GM21576 (cell line): ENCODE data around the gene CCDC148.
"Not testable (repeated sequence)": the region's sequence is repeated elsewhere in the genome, so short reads cannot be mapped to it uniquely, and the experiment has no call there.

Source experiments
- ATAC-seq: cut with Tn5 transposase; IDR thresholded peaks from one replicate; pipeline ENCODE4 v1.9.1; 2021; ENCODE audit warnings: mild to moderate bottlenecking, moderate library complexity; ENCODE audit not compliant: unreplicated experiment

The CCDC148 gene

DNA sequence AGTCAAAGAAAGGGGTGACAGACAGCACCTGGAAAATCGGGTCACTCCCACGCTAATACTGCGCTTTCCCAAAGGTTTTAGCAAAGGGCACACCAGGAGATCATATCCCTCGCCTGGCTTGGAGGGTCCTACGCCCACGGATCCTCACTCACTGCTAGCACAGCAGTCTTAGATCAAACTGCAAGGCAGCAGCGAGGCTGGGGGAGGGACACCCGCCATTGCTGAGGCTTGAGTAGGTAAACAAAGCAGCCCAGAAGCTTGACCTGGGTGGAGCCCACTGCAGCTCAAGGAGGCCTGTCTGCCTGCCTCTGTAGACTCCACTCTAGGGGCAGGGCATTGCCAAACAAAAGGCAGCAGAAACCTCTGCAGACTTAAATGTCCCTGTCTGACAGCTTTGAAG is 233.5 kb downstream of the CCDC148 start:
- not testable (repeated sequence) for ATAC-seq

GRCh38 chr2:158221063-158222020 is 235.2 kb downstream of the CCDC148 start:
- no peak for ATAC-seq

DNA sequence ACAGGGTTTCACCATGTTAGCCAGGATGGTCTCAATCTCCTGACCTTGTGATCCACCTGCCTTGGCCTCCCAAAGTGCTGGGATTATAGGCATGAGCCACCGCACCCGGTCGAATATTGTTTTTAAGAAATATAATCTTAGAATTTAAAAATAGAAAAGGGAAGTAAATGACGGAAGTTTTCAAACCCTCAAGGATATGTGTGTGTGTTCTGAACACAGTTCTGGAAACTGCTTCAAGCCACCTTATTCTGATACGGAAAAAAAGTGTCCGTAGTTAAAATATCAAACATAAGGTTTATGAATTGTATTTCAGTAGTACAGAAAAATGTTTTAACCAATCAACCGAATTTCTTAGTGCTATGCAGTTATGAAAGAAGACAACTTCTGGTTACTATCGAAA is 239.0 kb downstream of the CCDC148 start:
- no peak for ATAC-seq

GRCh38 chr2:158214431-158214830 is 242.1 kb downstream of the CCDC148 start:
- peak; percentile 96 for ATAC-seq

DNA sequence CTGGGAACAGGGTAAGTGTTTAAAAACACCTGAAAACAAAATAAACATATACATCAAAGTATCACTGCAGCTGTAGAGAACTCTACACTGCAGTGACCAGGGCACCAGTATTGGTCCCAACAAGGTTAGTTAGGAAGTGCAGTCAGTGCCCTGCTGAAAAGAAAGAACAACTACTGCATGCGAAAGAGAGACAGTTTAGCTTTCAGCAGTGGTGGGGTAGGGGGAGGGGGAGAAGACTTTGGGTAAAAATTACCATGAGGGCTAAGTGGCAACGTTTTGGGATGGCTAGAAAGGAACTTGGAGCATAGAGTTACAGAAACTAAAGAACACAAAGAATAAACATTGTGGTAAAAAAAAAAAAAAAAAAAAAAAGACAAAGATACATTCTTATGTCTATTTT is 242.8 kb downstream of the CCDC148 start:
- no peak for ATAC-seq

- ATAC-seq: no peak
Measured at GRCh38 chr2:158212301-158212700, 244.3 kb downstream of the CCDC148 start.

GRCh38 chr2:158211502-158211901 is 245.1 kb downstream of the CCDC148 start:
- ATAC-seq: no peak

GRCh38 chr2:158207354-158207753 is 249.2 kb downstream of the CCDC148 start:
- no peak for ATAC-seq

DNA sequence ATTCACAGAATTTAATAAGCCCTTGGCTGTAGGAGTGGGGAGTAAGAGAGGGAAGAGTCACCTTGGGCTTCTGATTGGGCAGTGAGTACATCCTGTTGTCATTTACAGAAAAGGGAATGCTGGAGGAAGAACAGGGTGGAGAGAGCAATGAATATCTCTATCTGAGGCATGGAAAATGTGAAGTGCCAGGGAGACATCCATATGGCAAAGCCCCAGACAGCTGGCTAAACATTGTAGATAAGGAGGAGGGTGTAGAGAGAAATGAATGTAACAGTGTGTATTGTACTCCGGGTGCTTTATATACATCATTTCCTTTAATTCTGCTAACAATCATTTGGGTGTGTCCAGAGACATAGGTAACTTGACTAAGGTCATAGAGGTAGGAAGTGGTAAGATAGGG is 251.3 kb downstream of the CCDC148 start:
- no peak for ATAC-seq

- peak; percentile 66 for ATAC-seq
Measured at GRCh38 chr2:158204741-158205165, 251.8 kb downstream of the CCDC148 start.

GRCh38 chr2:158202161-158202815 is 254.3 kb downstream of the CCDC148 start:
- no peak for ATAC-seq

DNA sequence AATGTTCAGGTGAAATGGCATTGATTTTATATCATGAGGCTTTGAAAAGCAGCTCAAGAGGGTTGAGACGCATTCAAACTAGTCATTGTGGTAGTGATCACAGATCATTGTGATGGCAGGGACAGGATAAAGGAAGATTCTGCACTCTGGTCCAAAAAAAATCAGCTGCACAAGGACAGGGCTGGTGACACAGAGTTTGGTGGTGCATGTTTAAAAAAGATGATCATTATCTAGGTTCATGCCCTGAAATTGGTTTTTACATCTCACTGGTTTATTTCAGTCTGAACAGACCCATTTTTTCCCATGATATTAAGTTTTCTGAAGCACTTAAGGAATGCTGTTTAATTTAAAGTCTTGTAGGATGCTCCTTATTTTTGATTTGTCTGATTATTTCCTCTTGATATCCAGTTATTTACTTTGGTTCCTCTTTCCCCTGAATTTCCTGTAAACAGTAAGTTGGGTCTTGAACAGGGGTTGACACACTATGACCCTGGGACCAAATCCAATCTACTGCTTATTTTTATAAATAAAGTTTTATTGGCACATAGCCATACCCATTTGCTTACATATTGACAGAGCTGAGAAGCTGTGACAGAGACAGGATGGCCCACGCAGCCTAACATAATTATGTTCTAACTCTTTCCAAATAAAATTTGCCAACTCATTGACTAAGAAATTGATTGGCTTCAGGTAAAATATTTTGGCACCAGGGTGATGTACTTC is 256.5 kb downstream of the CCDC148 start:
- ATAC-seq: no peak

DNA sequence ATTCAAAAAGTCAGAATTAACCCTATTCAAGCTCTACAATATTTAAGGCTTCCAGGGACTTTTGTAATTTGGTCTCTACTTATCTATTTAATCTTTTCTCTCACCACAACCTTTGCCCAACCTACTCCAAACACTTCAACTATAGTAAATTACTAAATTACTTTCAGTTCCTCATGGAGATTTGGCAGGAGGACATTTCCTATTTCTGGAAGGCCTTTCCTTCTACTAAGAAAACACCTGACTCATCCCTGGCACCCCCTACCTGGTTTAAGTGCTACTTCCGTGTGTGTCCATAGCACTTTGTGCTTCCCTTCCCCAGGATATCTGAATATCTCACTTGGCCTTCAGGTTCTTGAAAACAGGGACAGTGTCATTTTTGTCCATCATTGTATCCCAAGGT is 258.6 kb downstream of the CCDC148 start:
- ATAC-seq: no peak

- no peak for ATAC-seq
Measured at GRCh38 chr2:158194229-158194628, 262.3 kb downstream of the CCDC148 start.

DNA sequence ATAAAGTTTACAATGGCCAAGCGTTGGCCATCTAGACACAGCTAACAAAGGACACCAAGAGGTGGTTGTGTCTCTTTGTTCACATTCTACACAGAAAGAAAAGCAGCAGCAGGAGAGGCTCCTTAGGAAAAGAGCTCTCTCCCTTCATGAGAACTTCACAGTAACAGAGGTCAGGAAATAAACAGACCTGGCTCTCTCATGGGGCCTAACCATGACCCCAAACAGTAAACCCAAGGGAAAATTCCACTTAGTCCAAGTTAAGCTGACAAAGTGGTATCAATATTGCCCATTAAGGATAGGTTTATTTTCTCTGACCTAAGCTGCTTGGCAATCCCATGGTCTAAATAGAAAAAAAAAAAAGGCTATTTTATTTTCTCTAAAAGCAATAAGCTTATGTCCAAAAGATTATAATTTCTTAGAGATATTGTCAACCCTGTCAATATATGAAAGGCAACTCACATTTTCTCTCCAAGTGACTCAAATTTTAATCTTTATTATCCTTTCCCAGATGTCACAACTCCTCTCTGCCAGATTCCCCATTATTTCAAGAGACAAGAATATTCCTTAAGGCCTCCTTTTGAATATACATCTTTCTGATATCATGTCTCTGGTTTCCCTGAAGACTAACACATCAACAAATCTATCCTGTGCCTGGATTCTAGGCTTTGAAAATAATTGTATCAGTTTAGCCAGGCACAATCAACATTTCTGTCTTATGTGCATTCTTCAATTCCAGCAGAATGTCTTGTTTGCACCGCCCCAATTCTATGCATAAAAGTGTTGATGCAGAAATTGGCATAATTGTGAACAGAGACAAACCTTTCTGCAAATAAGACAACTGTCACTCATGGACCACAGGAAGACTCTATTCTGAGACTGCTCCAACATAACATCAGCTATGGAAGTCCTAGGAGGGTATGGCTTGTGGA is 263.8 kb downstream of the CCDC148 start:
- ATAC-seq: no peak

GRCh38 chr2:158191076-158191895 is 265.3 kb downstream of the CCDC148 start:
- ATAC-seq: peak; percentile 82

DNA sequence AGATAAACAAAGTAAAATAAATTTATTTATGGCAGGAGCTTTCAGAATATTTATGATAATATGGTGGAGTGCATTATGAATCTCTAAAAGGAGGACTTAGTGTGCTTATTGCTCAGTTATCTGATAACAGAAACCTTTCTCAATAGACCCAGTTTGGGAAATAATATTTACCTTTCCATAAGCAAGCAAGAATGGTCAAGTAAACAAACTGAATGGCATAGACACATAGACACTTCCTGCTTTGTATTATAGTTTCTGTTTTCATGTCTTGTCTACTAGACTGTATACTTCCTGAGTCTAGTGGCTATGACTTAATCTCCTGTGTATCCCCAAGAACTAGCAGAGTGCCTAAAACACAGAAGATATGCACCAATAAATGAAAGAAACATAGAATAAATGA is 267.0 kb downstream of the CCDC148 start:
- ATAC-seq: peak; percentile 67

GRCh38 chr2:158187908-158188307 is 268.6 kb downstream of the CCDC148 start:
- ATAC-seq: no peak

DNA sequence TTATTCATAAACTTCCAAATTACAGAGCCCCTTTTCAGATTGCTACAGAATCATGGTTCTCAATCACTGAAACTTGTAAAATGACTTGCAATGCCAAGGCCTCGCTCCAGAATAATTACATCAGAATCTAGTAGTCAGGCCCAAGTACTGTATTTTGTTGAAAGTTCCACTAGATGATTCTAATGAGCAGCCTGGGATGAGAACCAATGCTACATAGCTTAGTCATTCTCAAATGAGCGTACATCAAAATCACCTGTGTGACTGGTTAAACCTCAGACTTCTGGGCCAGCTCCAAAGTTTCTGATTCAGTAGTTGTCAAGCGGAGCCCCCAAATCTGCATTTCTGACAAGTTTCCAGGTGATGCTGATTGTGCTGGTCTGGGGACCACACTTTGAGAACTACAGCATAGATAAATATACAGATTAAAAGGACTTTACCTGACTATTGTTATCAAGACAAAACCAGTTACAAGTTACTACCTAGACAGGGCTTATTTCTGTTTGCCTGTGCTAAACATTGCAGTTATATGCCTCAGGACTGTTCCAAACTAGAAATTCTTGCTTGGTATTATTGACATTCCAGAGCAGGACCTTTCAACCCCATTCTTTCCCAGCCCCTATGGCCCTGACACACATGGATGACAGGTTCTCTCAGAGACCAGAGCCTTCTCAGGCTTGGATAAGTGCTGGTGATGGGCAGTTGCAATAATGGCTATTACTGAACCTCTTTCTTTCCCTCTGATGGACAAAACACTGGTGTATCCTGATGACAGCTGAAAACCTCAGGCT is 271.8 kb downstream of the CCDC148 start:
- ATAC-seq: no peak
